Immature natural killer cell (primary cell): ENCODE measurements around the gene ANK3. TPM values are rescaled to one million over a fixed set of nuclear protein-coding genes. Genes with fewer than 3 reads are reported as not detected.

Experiments used
- DNase-seq, 3 donors: peaks; one replicate each; pipeline ENCODE4 v3.0.0; 2022; ENCODE audit warnings: mixed read lengths in 1 of 3
- H3K27ac Mint-ChIP-seq, 6 donors: one replicate each; pipeline ENCODE4 v1.8.0; 2020; ENCODE audit warnings: mixed read lengths in 6 of 6, mild to moderate bottlenecking in 5 of 6, inconsistent platforms in 4 of 6, moderate library complexity in 3 of 6
- H3K27me3 Mint-ChIP-seq, 3 donors: one replicate each; pipeline ENCODE4 v1.8.0; 2020 to 2021; ENCODE audit warnings: low read depth in 3 of 3, mild to moderate bottlenecking in 3 of 3, mixed read lengths in 3 of 3, moderate library complexity in 3 of 3, inconsistent platforms in 1 of 3
- H3K36me3 Mint-ChIP-seq, 3 donors: one replicate each; pipeline ENCODE4 v1.8.0; 2020; ENCODE audit warnings: mixed read lengths in 3 of 3, inconsistent platforms in 2 of 3, mild to moderate bottlenecking in 2 of 3
- H3K4me1 Mint-ChIP-seq, 2 donors: one replicate each; pipeline ENCODE4 v1.8.0; 2020; ENCODE audit warnings: inconsistent platforms in 2 of 2, mild to moderate bottlenecking in 2 of 2, mixed read lengths in 2 of 2, moderate library complexity in 1 of 2
- H3K4me3 Mint-ChIP-seq, 5 donors: one replicate each; pipeline ENCODE4 v1.8.0; 2020; ENCODE audit warnings: mild to moderate bottlenecking in 5 of 5, mixed read lengths in 5 of 5, inconsistent platforms in 3 of 5, moderate library complexity in 3 of 5
- H3K9me3 Mint-ChIP-seq, 6 donors: one replicate each; pipeline ENCODE4 v1.8.0; 2020; ENCODE audit warnings: mild to moderate bottlenecking in 6 of 6, mixed read lengths in 6 of 6, inconsistent platforms in 4 of 6, moderate library complexity in 3 of 6
- polyA plus RNA-seq, 3 donors: library from polyadenylated mRNA; unstranded; fragments of 300-500 nt; fragmentation: Illumina TruSeq; gene quantifications; one replicate each; pipeline ENCODE4 v1.2.3, GENCODE V29; 2021

Gene ANK3
- polyA plus RNA-seq, 3 donors from 2014 or later: 2.1 to 2.4 TPM; not detected in 1

GRCh38 chr10:60125895-60126294 lies 263.8 kb downstream of the ANK3 start:
- DNase-seq: no peak
- H3K36me3 Mint-ChIP-seq: no peaks in the 10 kb centered on the region
- H3K27ac Mint-ChIP-seq: no peak overlapping the region
- H3K9me3 Mint-ChIP-seq: no peaks in the 10 kb centered on the region
- H3K27me3 Mint-ChIP-seq: no peaks in the 10 kb centered on the region
- H3K4me3 Mint-ChIP-seq: no peak overlapping the region
- H3K4me1 Mint-ChIP-seq: no peaks in the 10 kb centered on the region

- Mint-ChIP-seq H3K4me1 (no peaks in the 10 kb centered on the region), H3K27ac (no peak overlapping the region), H3K4me3 (no peak overlapping the region), H3K36me3 (no peaks in the 10 kb centered on the region), H3K27me3 (peaks cover 0 to 1% (median 0%) of the 10 kb centered on the region in 3 donors), H3K9me3 (no peaks in the 10 kb centered on the region)
- DNase-seq: no peak
Measured at GRCh38 chr10:60124536-60124935, 265.1 kb downstream of the ANK3 start.

GRCh38 chr10:60123668-60124067 lies 266.0 kb downstream of the ANK3 start:
- Mint-ChIP-seq H3K4me3 (no peak overlapping the region), H3K27me3 (peaks cover 0 to 1% (median 0%) of the 10 kb centered on the region in 3 donors), H3K27ac (no peak overlapping the region), H3K9me3 (no peaks in the 10 kb centered on the region), H3K4me1 (no peaks in the 10 kb centered on the region), H3K36me3 (no peaks in the 10 kb centered on the region)
- DNase-seq: no peak

- no peaks in the 10 kb centered on the region for H3K36me3 Mint-ChIP-seq
- no peak for DNase-seq
- no peaks in the 10 kb centered on the region for H3K9me3 Mint-ChIP-seq
- peaks cover 0 to 1% (median 0%) of the 10 kb centered on the region in 3 donors for H3K27me3 Mint-ChIP-seq
- H3K4me1 Mint-ChIP-seq: no peaks in the 10 kb centered on the region
- H3K4me3 Mint-ChIP-seq: no peak overlapping the region
- H3K27ac Mint-ChIP-seq: no peak overlapping the region
Measured at GRCh38 chr10:60123172-60123571, 266.5 kb downstream of the ANK3 start.

- H3K4me1 Mint-ChIP-seq: no peaks in the 10 kb centered on the region
- no peak overlapping the region for H3K27ac Mint-ChIP-seq
- peaks cover 0 to 3% (median 1%) of the 10 kb centered on the region in 3 donors for H3K27me3 Mint-ChIP-seq
- no peak for DNase-seq
- no peaks in the 10 kb centered on the region for H3K9me3 Mint-ChIP-seq
- H3K36me3 Mint-ChIP-seq: no peaks in the 10 kb centered on the region
- no peak overlapping the region for H3K4me3 Mint-ChIP-seq
Measured at GRCh38 chr10:60122190-60122589, 267.5 kb downstream of the ANK3 start.

- Mint-ChIP-seq H3K36me3 (no peaks in the 10 kb centered on the region), H3K27ac (no peak overlapping the region), H3K9me3 (no peaks in the 10 kb centered on the region), H3K27me3 (peaks cover 0 to 1% (median 1%) of the 10 kb centered on the region in 3 donors), H3K4me1 (no peaks in the 10 kb centered on the region), H3K4me3 (no peak overlapping the region)
- DNase-seq: peak in 2 of 3 donors; percentile 9 to 13
Measured at GRCh38 chr10:60114765-60115586, 274.7 kb downstream of the ANK3 start.

- peaks cover 0 to 2% (median 0%) of the 10 kb centered on the region in 3 donors for H3K27me3 Mint-ChIP-seq
- no peaks in the 10 kb centered on the region for H3K36me3 Mint-ChIP-seq
- no peaks in the 10 kb centered on the region for H3K9me3 Mint-ChIP-seq
- no peak for DNase-seq
- no peaks in the 10 kb centered on the region for H3K4me1 Mint-ChIP-seq
- H3K27ac Mint-ChIP-seq: no peak overlapping the region
- no peak overlapping the region for H3K4me3 Mint-ChIP-seq
Measured at GRCh38 chr10:60110739-60111138, 278.9 kb downstream of the ANK3 start.

- Mint-ChIP-seq H3K4me1 (no peaks in the 10 kb centered on the region), H3K27ac (no peak overlapping the region), H3K27me3 (peaks cover 0 to 2% (median 0%) of the 10 kb centered on the region in 3 donors), H3K4me3 (no peak overlapping the region), H3K36me3 (no peaks in the 10 kb centered on the region), H3K9me3 (no peaks in the 10 kb centered on the region)
- DNase-seq: no peak
Measured at GRCh38 chr10:60107308-60107976, 282.2 kb downstream of the ANK3 start.

- Mint-ChIP-seq H3K27me3 (peaks cover 0 to 3% (median 2%) of the 10 kb centered on the region in 3 donors), H3K36me3 (no peaks in the 10 kb centered on the region), H3K4me3 (no peak overlapping the region), H3K27ac (no peak overlapping the region), H3K4me1 (no peaks in the 10 kb centered on the region), H3K9me3 (no peaks in the 10 kb centered on the region)
- DNase-seq: no peak
Measured at GRCh38 chr10:60105295-60105695, 284.4 kb downstream of the ANK3 start.

- no peaks in the 10 kb centered on the region for H3K36me3 Mint-ChIP-seq
- H3K4me1 Mint-ChIP-seq: no peaks in the 10 kb centered on the region
- H3K4me3 Mint-ChIP-seq: no peak overlapping the region
- DNase-seq: no peak
- H3K27me3 Mint-ChIP-seq: peaks cover 0 to 2% (median 1%) of the 10 kb centered on the region in 3 donors
- no peaks in the 10 kb centered on the region for H3K9me3 Mint-ChIP-seq
- H3K27ac Mint-ChIP-seq: no peak overlapping the region
Measured at GRCh38 chr10:60101821-60102220, 287.9 kb downstream of the ANK3 start.

GRCh38 chr10:60099998-60100747 lies 289.5 kb downstream of the ANK3 start:
- H3K4me1 Mint-ChIP-seq: no peaks in the 10 kb centered on the region
- H3K36me3 Mint-ChIP-seq: no peaks in the 10 kb centered on the region
- no peaks in the 10 kb centered on the region for H3K9me3 Mint-ChIP-seq
- H3K4me3 Mint-ChIP-seq: no peak overlapping the region
- DNase-seq: peak; percentile 1 to 30 (median 15)
- peaks cover 0 to 2% (median 1%) of the 10 kb centered on the region in 3 donors for H3K27me3 Mint-ChIP-seq
- H3K27ac Mint-ChIP-seq: no peak overlapping the region

- no peak overlapping the region for H3K27ac Mint-ChIP-seq
- H3K9me3 Mint-ChIP-seq: no peaks in the 10 kb centered on the region
- no peaks in the 10 kb centered on the region for H3K4me1 Mint-ChIP-seq
- H3K27me3 Mint-ChIP-seq: peaks cover 0 to 2% (median 1%) of the 10 kb centered on the region in 3 donors
- no peaks in the 10 kb centered on the region for H3K36me3 Mint-ChIP-seq
- no peak overlapping the region for H3K4me3 Mint-ChIP-seq
- no peak for DNase-seq
Measured at GRCh38 chr10:60098677-60099601, 290.7 kb downstream of the ANK3 start.
